ENCODE results near the gene AK9. TPM values are rescaled to one million over a fixed set of nuclear protein-coding genes. Genes with fewer than 3 reads are reported as not detected.

The AK9 gene
- total and polyA plus RNA-seq, 2 of the 4 experiments (the other 2 are of a cell fraction), result 1.7 to 1.8 TPM

DNA sequence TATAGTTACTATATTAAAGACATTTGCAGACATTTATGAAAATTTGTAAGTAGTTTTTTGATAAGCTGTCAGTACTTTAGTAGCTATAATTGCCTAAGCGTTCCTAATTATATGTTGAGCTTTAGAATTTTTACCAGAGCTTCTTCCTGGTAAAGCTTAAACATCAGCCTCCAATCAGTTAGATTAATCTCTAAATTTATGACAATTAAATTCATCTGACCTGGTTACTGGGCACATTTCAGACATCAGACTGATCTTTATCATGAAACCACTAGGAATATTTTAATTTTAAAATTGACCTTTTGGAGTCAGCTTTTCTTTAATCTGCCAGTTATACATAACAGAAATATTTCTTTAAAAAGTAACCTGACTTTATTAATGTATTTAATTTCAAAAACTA, 23.6 kb upstream of the AK9 start:
- DNase-seq, result no peak
- Histone ChIP-seq H4K5ac (ENCODE audit: low read depth, low read length) (no peak overlapping the region), H3K56ac (ENCODE audit: extremely low read depth, insufficient read depth, low read length) (no peak overlapping the region), H3K4ac (ENCODE audit: low read depth, low read length) (no peak overlapping the region), H2AK9ac (replicated peaks; ENCODE audit: low read depth, low read length, poor library complexity) (no peak overlapping the region), H2BK15ac (ENCODE audit: low read depth, low read length) (no peak overlapping the region), H2AFZ (replicated peaks; ENCODE audit: low read length, poor library complexity) (no peak overlapping the region), H3K9me3 (ENCODE audit: control insufficient read depth, insufficient read depth, low read length) (no peaks in the 10 kb centered on the region), H3K27ac (ENCODE audit: insufficient read depth, low read length) (no peak overlapping the region), H3K18ac (ENCODE audit: low read depth, low read length) (no peak overlapping the region), H2BK20ac (ENCODE audit: low read depth, low read length) (no peak overlapping the region), H3K27me3 (ENCODE audit: control insufficient read depth, insufficient read depth, low read length) (no peaks in the 10 kb centered on the region), H3K79me1 (ENCODE audit: low read depth in 1 of 2, low read length in 2 of 2) (peaks cover 5 to 7% of the 10 kb centered on the region in 2 experiments; a peak in 3 of 4 replicates), H3K14ac (replicated peaks; ENCODE audit: low read depth, low read length) (no peak overlapping the region), H3K4me2 (ENCODE audit: low read depth, low read length) (no peak overlapping the region), H4K91ac (ENCODE audit: insufficient read depth, low read depth, low read length) (no peak overlapping the region), H2AK5ac (ENCODE audit: low read depth, low read length) (no peak overlapping the region), H3K4me3 (ENCODE audit: insufficient read depth, low read depth, low read length) (no peak overlapping the region), H3K36me3 (ENCODE audit: control insufficient read depth, insufficient read depth, low read length) (no peaks in the 10 kb centered on the region; the same call in 1 of the 2 replicates), H3K4me1 (ENCODE audit: control insufficient read depth, insufficient read depth, low read length) (no peaks in the 10 kb centered on the region), H4K20me1 (ENCODE audit: insufficient read depth, low read length) (no peaks in the 10 kb centered on the region), H4K8ac (ENCODE audit: low read depth in 2 of 2, low read length in 2 of 2) (no peak overlapping the region), H3K23ac (ENCODE audit: low read depth, low read length) (no peak overlapping the region), H2BK120ac (ENCODE audit: low read depth, low read length) (no peak overlapping the region), H2BK5ac (ENCODE audit: low read depth, low read length, poor library complexity, severe bottlenecking) (no peak overlapping the region), H3K9ac (ENCODE audit: low read depth, low read length) (no peak overlapping the region), H3K9me1 (ENCODE audit: insufficient read depth, low read length) (peaks cover 9% of the 10 kb centered on the region; the same call in 1 of the 2 replicates)
- TF ChIP-seq SMC3 (IDR thresholded peaks at IDR 0.05; ENCODE audit: low read depth, low read length), result no peak
- no peak for TF ChIP-seq RFX5 (IDR thresholded peaks at IDR 0.05; ENCODE audit: low read depth, low read length)
- TF ChIP-seq RAD21 (IDR thresholded peaks at IDR 0.05; ENCODE audit: low read length), result no peak
- TF ChIP-seq USF2 (IDR thresholded peaks at IDR 0.05; ENCODE audit: low read depth, low read length), result no peak
- TF ChIP-seq FOS (IDR thresholded peaks at IDR 0.05; ENCODE audit: low read depth, low read length), result no peak
- TF ChIP-seq CHD1 (IDR thresholded peaks at IDR 0.05; ENCODE audit: low read depth, low read length), result no peak
- no peak for TF ChIP-seq NFE2L2 (IDR thresholded peaks at IDR 0.05; ENCODE audit: low read depth, low read length)
- no peak for TF ChIP-seq CEBPB (IDR thresholded peaks at IDR 0.05; ENCODE audit: low read depth, low read length)
- TF ChIP-seq, protein P1, sequence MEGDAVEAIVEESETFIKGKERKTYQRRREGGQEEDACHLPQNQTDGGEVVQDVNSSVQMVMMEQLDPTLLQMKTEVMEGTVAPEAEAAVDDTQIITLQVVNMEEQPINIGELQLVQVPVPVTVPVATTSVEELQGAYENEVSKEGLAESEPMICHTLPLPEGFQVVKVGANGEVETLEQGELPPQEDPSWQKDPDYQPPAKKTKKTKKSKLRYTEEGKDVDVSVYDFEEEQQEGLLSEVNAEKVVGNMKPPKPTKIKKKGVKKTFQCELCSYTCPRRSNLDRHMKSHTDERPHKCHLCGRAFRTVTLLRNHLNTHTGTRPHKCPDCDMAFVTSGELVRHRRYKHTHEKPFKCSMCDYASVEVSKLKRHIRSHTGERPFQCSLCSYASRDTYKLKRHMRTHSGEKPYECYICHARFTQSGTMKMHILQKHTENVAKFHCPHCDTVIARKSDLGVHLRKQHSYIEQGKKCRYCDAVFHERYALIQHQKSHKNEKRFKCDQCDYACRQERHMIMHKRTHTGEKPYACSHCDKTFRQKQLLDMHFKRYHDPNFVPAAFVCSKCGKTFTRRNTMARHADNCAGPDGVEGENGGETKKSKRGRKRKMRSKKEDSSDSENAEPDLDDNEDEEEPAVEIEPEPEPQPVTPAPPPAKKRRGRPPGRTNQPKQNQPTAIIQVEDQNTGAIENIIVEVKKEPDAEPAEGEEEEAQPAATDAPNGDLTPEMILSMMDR (conservative IDR thresholded peaks at IDR 0.05; ENCODE audit: low read depth, low read length), result no peak
- no peak for TF ChIP-seq MAFK (IDR thresholded peaks at IDR 0.05; ENCODE audit: low read depth, low read length)
- TF ChIP-seq RCOR1 (IDR thresholded peaks at IDR 0.05; ENCODE audit: insufficient replicate concordance, low read length), result no peak
- TF ChIP-seq, protein P2, sequence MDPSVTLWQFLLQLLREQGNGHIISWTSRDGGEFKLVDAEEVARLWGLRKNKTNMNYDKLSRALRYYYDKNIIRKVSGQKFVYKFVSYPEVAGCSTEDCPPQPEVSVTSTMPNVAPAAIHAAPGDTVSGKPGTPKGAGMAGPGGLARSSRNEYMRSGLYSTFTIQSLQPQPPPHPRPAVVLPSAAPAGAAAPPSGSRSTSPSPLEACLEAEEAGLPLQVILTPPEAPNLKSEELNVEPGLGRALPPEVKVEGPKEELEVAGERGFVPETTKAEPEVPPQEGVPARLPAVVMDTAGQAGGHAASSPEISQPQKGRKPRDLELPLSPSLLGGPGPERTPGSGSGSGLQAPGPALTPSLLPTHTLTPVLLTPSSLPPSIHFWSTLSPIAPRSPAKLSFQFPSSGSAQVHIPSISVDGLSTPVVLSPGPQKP (IDR thresholded peaks at IDR 0.05; ENCODE audit: borderline replicate concordance, low read depth, low read length), result no peak
- no peak for TF ChIP-seq POLR2A (IDR thresholded peaks at IDR 0.05; ENCODE audit: low read depth, low read length)
- TF ChIP-seq MAZ (IDR thresholded peaks at IDR 0.05; ENCODE audit: borderline replicate concordance, low read depth, low read length), result no peak
- TF ChIP-seq BHLHE40 (IDR thresholded peaks at IDR 0.05; ENCODE audit: low read depth, low read length), result no peak
- no peak for TF ChIP-seq MXI1 (IDR thresholded peaks at IDR 0.05; ENCODE audit: borderline replicate concordance, low read depth, low read length)
- no TSS peak for BruUV-seq (replicated peaks)
- in situ Hi-C loops (cut with MboI; ENCODE audit: low sequenced_read_pairs) (no loop called here), intact Hi-C loops (cut with micrococcal nuclease) (no loop called here), dilution Hi-C loops (cut with HindIII; ENCODE audit: low sequenced_read_pairs, unreplicated experiment) (loop anchor here (25.0 kb wide), 1 partner anchor 323 kb away; no protein-coding TSS in a partner anchor)
- no peak for ATAC-seq (ENCODE audit: low read depth)
- ChIA-PET POLR2A (ENCODE audit: unreplicated experiment) (no interaction called here), CTCF (interaction anchor here (0.6 to 2.5 kb wide), 3 partner anchors 9 to 325 kb away, joined by 4 to 15 read pairs (median 5); no protein-coding TSS in a partner anchor)
- WGBS, 2 experiments (ENCODE audit: extremely low coverage in 2 of 2, insufficient read length in 1 of 2), result no CpG with 5 or more reads among the region's 1 CpG
